ENCODE data around the gene RNU6-9. TPM values are rescaled to one million over a fixed set of nuclear protein-coding genes. Genes with fewer than 3 reads are reported as not detected.

The RNU6-9 gene
- total and polyA plus RNA-seq, 2 donors (not counting 1 experiment from before 2014, with no cell fraction given) = not detected

DNA sequence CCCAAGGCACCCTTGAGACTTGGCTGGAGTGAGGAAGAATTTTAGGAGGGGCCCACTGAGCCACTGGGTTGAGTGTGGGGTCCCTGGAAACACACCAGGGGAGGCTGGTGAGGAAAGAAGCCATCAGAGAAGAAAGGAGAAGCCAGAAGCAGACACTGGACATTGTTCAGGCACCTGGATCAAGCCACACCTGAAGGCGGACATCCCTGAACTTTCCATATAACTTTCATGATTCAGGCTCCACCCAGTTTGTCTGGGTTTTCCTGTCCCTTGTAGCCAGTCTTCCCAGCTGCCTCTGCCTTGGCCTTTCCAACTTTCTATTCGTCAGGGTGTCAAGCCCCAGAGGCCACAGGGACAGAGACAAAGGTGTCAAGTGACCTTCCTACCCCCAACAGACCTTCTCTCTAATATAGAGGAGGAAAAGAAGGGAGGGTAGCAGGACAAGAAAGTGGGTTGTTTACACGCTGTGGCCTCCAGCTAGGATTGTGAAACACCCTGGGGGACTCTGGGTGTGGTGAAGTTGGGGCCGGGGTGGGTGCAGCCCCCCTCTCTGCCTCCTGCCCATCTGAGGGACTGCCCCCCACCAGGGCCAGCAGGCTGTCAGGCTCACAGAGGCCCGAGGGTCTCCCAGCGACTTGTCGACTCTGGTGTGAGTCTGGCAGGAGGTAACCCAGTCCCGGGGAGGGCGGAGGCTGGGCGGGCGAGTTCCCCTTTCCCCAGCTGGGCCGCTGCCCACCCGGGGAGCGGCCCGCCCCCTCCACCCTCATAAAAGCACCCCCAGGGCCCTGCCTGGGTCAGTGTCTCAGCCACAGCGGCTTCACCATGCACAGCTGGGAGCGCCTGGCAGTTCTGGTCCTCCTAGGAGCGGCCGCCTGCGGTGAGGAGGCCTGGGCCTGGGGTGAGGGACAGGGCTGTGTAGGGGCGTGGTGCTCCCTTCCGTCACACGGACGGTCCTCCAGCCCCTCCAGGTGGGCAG, 34.1 kb upstream of the RNU6-9 start, which contains the start of gene CFD:
TSS of gene CFD (plus strand) at position 797 of the 976 bp plus-strand sequence. CDS start at position 823, 26 bp downstream.
- Histone ChIP-seq H4K20me1 (ENCODE audit: control insufficient read depth, insufficient read depth, low read length, poor library complexity, severe bottlenecking) (no peaks in the 10 kb centered on the region), H3K27ac (ENCODE audit: low read length in 2 of 2) (no peak within 1 kb of the TSS), H2AFZ (ENCODE audit: insufficient read depth, low read depth, low read length, poor library complexity, severe bottlenecking) (peak within 1 kb of the TSS; percentile 51), H3K27me3 (replicated peaks in 1 of 4; ENCODE audit: control extremely low read depth in 1 of 4, control insufficient read depth in 3 of 4, insufficient read depth in 4 of 4, low read length in 3 of 4) (peaks cover 0 to 38% (median 8%) of the 10 kb centered on the region in 4 experiments), H3K9ac (ENCODE audit: low read length) (peak within 1 kb of the TSS; percentile 47), H3K4me3 (ENCODE audit: control extremely low read depth in 1 of 5, extremely low read depth in 1 of 5, insufficient read depth in 1 of 5, low read depth in 2 of 5, low read length in 4 of 5) (peak within 1 kb of the TSS in 3 of 5 experiments; percentile 32 to 49 (median 38)), H3K36me3 (replicated peaks in 1 of 2; ENCODE audit: control extremely low read depth in 1 of 2, control insufficient read depth in 1 of 2, extremely low read depth in 1 of 2, insufficient read depth in 2 of 2, low read length in 1 of 2) (no peaks in the 10 kb centered on the region), H3K79me2 (ENCODE audit: control insufficient read depth, insufficient read depth, low read length) (no peaks in the 10 kb centered on the region), H3K4me2 (replicated peaks; ENCODE audit: low read depth, low read length, poor library complexity, severe bottlenecking) (peak within 1 kb of the TSS; percentile 87), H3K9me3 (ENCODE audit: control extremely low read depth in 1 of 3, control insufficient read depth in 2 of 3, insufficient read depth in 1 of 3, low read length in 2 of 3) (peaks cover 0 to 41% (median 0%) of the 10 kb centered on the region in 3 donors), H3K4me1 (ENCODE audit: control insufficient read depth in 2 of 2, insufficient read depth in 2 of 2, low read length in 2 of 2) (peaks cover 28 to 42% of the 10 kb centered on the region in 2 donors)
- ATAC-seq (ENCODE audit: low read depth) = no peak
- H3K9me3 Mint-ChIP-seq (ENCODE audit: insufficient read depth) = no peaks in the 10 kb centered on the region
- no peak for TF ChIP-seq EZH2 (IDR thresholded peaks at IDR 0.05; ENCODE audit: borderline replicate concordance, insufficient read depth, low read depth, low read length, poor library complexity, severe bottlenecking)
- TF ChIP-seq, protein P1, sequence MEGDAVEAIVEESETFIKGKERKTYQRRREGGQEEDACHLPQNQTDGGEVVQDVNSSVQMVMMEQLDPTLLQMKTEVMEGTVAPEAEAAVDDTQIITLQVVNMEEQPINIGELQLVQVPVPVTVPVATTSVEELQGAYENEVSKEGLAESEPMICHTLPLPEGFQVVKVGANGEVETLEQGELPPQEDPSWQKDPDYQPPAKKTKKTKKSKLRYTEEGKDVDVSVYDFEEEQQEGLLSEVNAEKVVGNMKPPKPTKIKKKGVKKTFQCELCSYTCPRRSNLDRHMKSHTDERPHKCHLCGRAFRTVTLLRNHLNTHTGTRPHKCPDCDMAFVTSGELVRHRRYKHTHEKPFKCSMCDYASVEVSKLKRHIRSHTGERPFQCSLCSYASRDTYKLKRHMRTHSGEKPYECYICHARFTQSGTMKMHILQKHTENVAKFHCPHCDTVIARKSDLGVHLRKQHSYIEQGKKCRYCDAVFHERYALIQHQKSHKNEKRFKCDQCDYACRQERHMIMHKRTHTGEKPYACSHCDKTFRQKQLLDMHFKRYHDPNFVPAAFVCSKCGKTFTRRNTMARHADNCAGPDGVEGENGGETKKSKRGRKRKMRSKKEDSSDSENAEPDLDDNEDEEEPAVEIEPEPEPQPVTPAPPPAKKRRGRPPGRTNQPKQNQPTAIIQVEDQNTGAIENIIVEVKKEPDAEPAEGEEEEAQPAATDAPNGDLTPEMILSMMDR (IDR thresholded peaks at IDR 0.05) = no peak
- intact Hi-C loops (cut with micrococcal nuclease) = no loop called here
- peak; percentile 50 for DNase-seq
- WGBS (ENCODE audit: insufficient coverage) = 17% methylated on average over 18 of the region's 24 CpGs
- peak within 1 kb of the TSS; percentile 56 for H3K4me3 Mint-ChIP-seq
- POLR2A ChIA-PET = interaction anchor here (0.6 to 0.7 kb wide), 3 partner anchors 42 to 352 kb away, joined by 4 to 9 read pairs (median 4); no protein-coding TSS in a partner anchor
- H3K4me1 Mint-ChIP-seq = peaks cover 16% of the 10 kb centered on the region
- peak within 1 kb of the TSS; percentile 50 for H3K27ac Mint-ChIP-seq
- peaks cover 7% of the 10 kb centered on the region for H3K27me3 Mint-ChIP-seq
- CTCF ChIA-PET = interaction anchor here (0.7 to 7.5 kb wide), 6 partner anchors 34 to 125 kb away, joined by 3 to 72 read pairs (median 9); partner anchors contain the start of genes MED16, RNU6-9 and WDR18

Measured in B cell (primary cell).